ENCODE results near the gene C6orf62.
"Not testable (repeated sequence)": the region's sequence is repeated elsewhere in the genome, so short reads cannot be mapped to it uniquely, and the experiment has no call there.

C6orf62 gene

DNA sequence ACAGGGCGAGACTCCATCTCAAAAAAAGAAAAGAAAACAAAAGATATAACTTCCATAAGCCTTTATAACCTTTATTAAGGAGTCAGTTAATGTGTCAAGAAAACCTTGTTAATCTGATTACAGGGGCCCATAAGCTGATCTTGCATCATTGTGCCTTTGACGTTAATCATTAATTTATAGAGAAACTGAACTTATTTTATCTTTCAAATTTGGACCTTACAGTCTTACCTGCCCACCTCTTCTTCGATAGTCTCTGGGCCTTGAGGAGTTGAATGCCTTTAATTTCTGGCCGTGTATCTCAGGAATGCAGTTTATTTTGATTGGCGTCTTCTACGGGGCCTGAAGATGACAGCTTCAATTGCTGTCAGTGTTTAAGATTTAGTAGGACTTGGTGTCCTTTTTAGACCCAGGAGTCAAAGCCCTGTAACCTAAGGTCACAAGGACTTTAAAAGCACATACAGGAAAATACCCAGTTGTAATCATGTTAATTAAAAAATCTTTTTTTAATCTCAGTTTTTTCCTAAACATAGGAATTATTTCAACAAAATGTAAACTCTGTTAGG, 46.3 kb downstream of the C6orf62 start:
- TF ChIP-seq, protein P1, sequence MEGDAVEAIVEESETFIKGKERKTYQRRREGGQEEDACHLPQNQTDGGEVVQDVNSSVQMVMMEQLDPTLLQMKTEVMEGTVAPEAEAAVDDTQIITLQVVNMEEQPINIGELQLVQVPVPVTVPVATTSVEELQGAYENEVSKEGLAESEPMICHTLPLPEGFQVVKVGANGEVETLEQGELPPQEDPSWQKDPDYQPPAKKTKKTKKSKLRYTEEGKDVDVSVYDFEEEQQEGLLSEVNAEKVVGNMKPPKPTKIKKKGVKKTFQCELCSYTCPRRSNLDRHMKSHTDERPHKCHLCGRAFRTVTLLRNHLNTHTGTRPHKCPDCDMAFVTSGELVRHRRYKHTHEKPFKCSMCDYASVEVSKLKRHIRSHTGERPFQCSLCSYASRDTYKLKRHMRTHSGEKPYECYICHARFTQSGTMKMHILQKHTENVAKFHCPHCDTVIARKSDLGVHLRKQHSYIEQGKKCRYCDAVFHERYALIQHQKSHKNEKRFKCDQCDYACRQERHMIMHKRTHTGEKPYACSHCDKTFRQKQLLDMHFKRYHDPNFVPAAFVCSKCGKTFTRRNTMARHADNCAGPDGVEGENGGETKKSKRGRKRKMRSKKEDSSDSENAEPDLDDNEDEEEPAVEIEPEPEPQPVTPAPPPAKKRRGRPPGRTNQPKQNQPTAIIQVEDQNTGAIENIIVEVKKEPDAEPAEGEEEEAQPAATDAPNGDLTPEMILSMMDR (IDR thresholded peaks at IDR 0.05; ENCODE audit: low read depth, low read length, missing control alignments): no peak
- H3K4me3 ChIP-seq (ENCODE audit: low read depth, low read length): no peak overlapping the region
- DNase-seq (ENCODE audit: low read depth): no peak

DNA sequence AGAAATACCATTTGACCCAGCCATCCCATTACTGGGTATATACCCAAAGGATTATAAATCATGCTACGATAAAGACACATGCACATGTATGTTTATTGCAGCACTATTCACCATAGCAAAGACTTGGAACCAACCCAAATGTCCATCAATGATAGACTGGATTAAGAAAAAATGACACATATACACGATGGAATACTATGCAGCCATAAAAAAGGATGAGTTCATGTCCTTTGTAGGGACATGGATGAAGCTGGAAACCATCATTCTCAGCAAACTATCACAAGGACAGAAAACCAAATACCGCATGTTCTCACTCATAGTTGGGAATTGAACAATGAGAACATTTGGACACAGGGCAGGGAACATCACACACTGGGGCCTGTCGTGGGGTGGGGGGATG, 47.9 kb downstream of the C6orf62 start:
- not testable (repeated sequence) for DNase-seq (ENCODE audit: low read depth); H3K4me3 ChIP-seq (ENCODE audit: low read depth, low read length)

DNA sequence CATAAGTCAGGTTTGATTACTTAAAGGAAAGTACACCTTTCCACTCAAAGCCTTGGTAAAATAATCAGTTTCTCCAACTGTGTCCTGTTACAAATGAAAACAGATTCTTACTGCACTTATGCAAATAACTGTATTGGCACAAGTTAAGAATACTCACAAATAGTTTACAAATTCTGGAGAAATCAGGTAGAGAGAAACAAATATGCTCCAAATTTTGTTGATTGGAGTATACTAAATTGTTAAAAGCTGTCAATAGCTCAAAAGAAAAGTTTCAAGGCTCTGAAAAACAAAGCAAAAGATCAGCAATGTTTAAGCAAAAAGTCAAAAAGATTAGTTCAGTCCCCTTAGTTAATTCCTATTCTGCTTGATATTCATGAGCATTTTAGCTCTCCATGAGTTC, 48.5 kb downstream of the C6orf62 start:
- H3K4me3 ChIP-seq (ENCODE audit: low read depth, low read length); DNase-seq (ENCODE audit: low read depth): not testable (repeated sequence)

DNA sequence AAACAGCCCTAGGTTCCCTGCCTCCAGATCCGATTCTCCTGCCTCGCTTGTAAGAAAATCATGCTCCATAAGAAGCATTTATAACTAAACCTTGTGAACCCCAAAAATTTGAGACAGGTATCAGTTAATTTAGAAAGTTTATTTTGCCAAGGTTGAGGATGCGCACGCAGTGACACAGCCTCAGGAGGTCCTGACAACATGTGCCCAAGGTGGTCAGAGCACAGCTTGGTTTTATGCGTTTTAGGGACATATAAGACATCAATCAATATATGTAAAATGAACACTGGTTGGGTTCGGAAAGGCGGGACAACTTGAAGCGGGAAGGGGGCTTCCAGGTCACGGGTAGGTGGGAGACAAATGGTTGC, 50.0 kb downstream of the C6orf62 start:
- TF ChIP-seq, protein P1 (IDR thresholded peaks at IDR 0.05; ENCODE audit: low read depth, low read length, missing control alignments): no peak
- no peak for DNase-seq (ENCODE audit: low read depth)
- H3K4me3 ChIP-seq (ENCODE audit: low read depth, low read length): no peak overlapping the region

- DNase-seq (ENCODE audit: low read depth); H3K4me3 ChIP-seq (ENCODE audit: low read depth, low read length): not testable (repeated sequence)
These were observed 50.6 kb downstream of the C6orf62 start for GRCh38 chr6:24668066-24668996.

GRCh38 chr6:24667378-24667803, 51.6 kb downstream of the C6orf62 start:
- TF ChIP-seq, protein P1 (IDR thresholded peaks at IDR 0.05; ENCODE audit: low read depth, low read length, missing control alignments): no peak
- no peak for DNase-seq (ENCODE audit: low read depth)
- H3K4me3 ChIP-seq (ENCODE audit: low read depth, low read length): peak overlapping the region; percentile 97

DNA sequence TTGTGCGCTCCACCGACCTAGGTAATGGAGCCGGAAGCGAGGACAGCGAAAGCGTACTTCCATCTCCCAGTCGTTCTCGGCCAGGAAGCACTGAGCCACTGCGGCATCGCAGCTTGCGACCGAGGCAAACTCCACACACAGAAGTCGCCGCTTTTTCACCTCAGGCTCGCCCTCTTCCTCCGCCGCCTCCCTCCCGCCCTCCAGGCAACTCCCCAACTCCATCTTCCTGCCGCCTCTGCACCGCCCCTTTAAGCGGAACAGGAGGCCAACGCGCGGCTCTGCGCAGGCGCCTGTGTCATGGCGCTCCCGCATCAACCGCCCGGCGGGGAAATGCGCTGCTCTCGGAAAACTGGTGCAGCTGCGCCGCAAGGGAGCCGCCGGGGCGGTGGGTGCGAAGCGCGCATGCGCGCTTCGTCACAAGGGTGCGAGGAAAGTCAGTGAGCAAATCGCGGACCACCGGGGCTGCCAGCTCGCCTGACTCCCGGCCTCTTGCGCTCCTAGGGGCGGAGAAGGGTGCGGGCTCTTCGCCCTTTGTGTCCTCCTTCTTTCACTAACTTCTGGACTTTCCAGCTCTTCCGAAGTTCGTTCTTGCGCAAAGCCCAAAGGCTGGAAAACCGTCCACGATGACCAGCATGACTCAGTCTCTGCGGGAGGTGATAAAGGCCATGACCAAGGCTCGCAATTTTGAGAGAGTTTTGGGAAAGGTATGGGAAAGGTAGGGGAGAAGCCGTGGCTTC, 52.1 kb downstream of the C6orf62 start, which contains the start of the genes ACOT13 and TDP2:
Gene ACOT13 (plus strand): TSS at position 437 of the 737 bp plus-strand sequence. CDS start 187 bp downstream, at position 624.
Gene TDP2 (minus strand): TSS at position 259 of the 737 bp plus-strand sequence. CDS start 37 bp downstream, at position 222.
- peak; percentile 87 for DNase-seq (ENCODE audit: low read depth)
- TF ChIP-seq, protein P1 (IDR thresholded peaks at IDR 0.05; ENCODE audit: low read depth, low read length, missing control alignments): peak; percentile 62
- H3K4me3 ChIP-seq (ENCODE audit: low read depth, low read length): peak within 1 kb of the TSS; percentile 97

- peak overlapping the region; percentile 97 for H3K4me3 ChIP-seq (ENCODE audit: low read depth, low read length)
- no peak for DNase-seq (ENCODE audit: low read depth)
- TF ChIP-seq, protein P1 (IDR thresholded peaks at IDR 0.05; ENCODE audit: low read depth, low read length, missing control alignments): no peak
These were observed 52.8 kb downstream of the C6orf62 start for GRCh38 chr6:24666097-24666640.

All from GM12864 (cell line).